Stimulated activated CD8-positive, alpha-beta memory T cell treated with anti-CD3 and anti-CD28 coated beads, Interleukin-4, amount 100 ng/mL, for 1 hour (primary cell): ENCODE results near the gene S100A14.
A peak's percentile ranks its signal among the peaks of the same experiment; 100 is the strongest.
"Not testable (repeated sequence)": the region's sequence is repeated elsewhere in the genome, so short reads cannot be mapped to it uniquely, and the experiment has no call there.

Source experiments
- DNase-seq, 2 donors: peaks; one replicate each; pipeline ENCODE4 v3.0.0-alpha.2; 2020; ENCODE audit warnings: low read depth in 2 of 2, low spot score in 1 of 2

The S100A14 gene

GRCh38 chr1:153616144-153616916 is at the start of gene S100A14:
Gene S100A14 (minus strand): TSS chr1:153616325. CDS start chr1:153615858, 467 bp downstream.
- DNase-seq, result no peak

GRCh38 chr1:153663211-153663610 is 47.1 kb upstream of the S100A14 start:
- no peak for DNase-seq

GRCh38 chr1:153662269-153662668 is 46.1 kb upstream of the S100A14 start:
- no peak for DNase-seq

- DNase-seq, result no peak
These were observed 45.1 kb upstream of the S100A14 start for GRCh38 chr1:153661111-153661708.

GRCh38 chr1:153659656-153660055 is 43.5 kb upstream of the S100A14 start:
- no peak for DNase-seq

GRCh38 chr1:153659175-153659534 is 43.0 kb upstream of the S100A14 start:
- no peak for DNase-seq

GRCh38 chr1:153658400-153659174 is 42.5 kb upstream of the S100A14 start, which contains the start of gene SNAPIN:
Gene SNAPIN (plus strand): TSS chr1:153658703. CDS start chr1:153658744, 41 bp downstream.
- DNase-seq, result peak; percentile 70 to 72

- no peak for DNase-seq
These were observed 39.2 kb upstream of the S100A14 start for GRCh38 chr1:153655333-153655732.

GRCh38 chr1:153652805-153653500 is 36.8 kb upstream of the S100A14 start:
- DNase-seq, result no peak

- DNase-seq, result no peak
These were observed 35.6 kb upstream of the S100A14 start for GRCh38 chr1:153651771-153652170.

- no peak for DNase-seq
These were observed 33.7 kb upstream of the S100A14 start for GRCh38 chr1:153649863-153650235.

GRCh38 chr1:153649137-153649862 is 33.2 kb upstream of the S100A14 start:
- no peak for DNase-seq

- DNase-seq, result no peak
These were observed 32.0 kb upstream of the S100A14 start for GRCh38 chr1:153648000-153648643.

GRCh38 chr1:153647346-153647714 is 31.2 kb upstream of the S100A14 start:
- DNase-seq, result no peak

- no peak for DNase-seq
These were observed 30.7 kb upstream of the S100A14 start for GRCh38 chr1:153646672-153647345.

GRCh38 chr1:153643816-153644215 is 27.7 kb upstream of the S100A14 start:
- no peak for DNase-seq

GRCh38 chr1:153643100-153643499 is 27.0 kb upstream of the S100A14 start:
- no peak for DNase-seq

- DNase-seq, result no peak
These were observed 26.0 kb upstream of the S100A14 start for GRCh38 chr1:153642161-153642560.

- DNase-seq, result no peak
These were observed 24.7 kb upstream of the S100A14 start for GRCh38 chr1:153640861-153641260.

- not testable (repeated sequence) for DNase-seq
These were observed 24.1 kb upstream of the S100A14 start for GRCh38 chr1:153640213-153640612.
